ENCODE measurements around the gene CGB1.
"Not testable (repeated sequence)": the region's sequence is repeated elsewhere in the genome, so short reads cannot be mapped to it uniquely, and the experiment has no call there.

Gene CGB1

DNA sequence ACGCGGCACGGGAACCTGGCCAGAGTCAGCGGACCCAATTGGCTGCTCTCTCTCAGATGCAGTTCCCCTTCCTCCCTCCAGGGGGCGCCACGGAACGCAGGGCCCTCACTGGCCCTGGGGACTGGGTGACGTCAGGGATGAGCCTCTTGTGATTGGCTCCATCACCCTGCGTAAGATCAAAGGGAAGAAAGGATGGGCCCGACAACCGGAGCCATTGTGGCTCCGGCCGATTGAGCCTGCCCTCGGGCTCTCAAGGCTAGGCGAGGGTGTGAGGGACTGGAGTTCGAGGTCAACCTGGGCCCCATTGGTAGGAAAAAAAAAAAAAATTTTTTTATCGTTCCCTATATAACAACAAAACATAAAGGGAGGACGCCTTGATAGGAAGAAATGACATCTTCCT lies at the start of gene CGB1:
Gene CGB1, minus strand, starts transcription at position 81 of the 400 bp plus-strand sequence. CDS start 184 bp downstream, outside the sequence.
- DNase-seq, result not testable (repeated sequence)

DNA sequence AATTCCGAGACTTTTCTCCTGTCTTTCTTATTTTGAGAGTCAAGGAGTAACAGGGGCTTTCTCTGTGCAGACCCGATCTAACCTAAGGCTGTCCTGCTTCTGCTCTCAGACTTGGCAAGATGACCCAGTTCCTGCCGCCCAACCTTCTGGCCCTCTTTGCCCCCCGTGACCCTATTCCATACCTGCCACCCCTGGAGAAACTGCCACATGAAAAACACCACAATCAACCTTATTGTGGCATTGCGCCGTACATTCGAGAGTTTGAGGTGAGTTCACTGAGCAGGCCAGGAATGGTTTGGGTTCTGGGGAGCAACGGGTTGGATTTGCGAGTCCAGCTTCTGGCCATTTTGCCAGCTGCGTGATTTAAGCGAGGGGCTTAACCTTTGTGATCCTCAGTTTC lies 49.6 kb upstream of the CGB1 start:
- no peak for DNase-seq

DNA sequence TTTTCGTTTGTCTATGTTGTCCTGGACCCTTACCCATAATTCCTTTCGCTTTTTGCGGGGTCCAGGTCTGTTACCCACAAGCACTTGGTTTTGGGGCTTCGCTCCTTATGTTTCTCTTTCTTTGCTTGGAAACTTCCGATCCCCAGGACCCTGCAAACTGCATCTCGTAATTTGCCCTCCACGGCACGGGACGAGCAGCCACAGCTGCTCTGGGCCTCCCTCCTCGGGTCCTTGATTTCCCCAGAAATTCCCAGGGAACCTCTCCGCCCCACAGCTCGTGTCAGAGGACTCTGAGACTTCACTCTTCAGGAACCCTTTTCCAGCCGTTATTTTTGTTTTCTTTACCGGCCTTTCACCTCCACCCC lies 49.2 kb upstream of the CGB1 start:
- DNase-seq, result no peak

DNA sequence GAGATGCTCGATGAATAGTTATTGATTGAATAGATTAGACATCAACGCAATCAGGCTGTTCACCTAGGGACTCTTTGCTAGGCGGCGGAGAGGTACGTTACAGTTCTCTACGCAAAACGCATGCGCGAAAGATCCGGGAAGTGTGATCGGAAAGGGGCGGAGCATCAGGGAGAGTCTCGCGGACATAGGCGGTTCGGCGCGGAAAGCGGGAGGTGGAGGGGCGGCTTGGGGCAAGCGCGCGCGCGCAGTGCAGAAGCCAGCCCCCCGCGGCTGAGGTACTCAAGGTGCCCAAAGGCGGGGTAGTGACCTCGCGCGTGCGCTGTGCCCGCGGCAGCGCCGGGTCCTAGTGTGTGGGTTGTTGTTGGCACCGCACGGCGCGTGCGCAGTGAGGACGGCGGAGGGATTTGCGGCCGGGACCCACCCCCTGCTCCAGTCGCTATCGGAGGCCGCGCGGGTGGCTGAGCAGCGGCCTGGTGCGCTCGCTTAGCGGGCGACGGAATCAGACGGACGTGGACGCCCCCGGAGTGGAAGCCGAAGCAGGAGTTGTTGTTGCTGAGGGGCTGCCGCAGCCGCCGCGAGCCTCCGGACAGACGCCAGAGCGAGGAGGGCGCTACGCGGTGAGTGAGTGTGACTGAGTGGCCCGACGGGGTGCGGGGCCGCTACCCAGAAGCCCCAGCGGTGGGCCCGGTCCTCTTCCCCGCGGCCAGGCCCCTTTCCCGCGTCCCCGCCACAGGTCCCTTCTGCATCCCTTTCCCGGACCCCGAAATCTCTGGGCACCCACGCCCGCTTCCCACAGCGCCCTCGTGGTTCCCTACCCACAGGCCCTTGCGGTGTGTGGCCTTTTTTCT lies 48.5 kb upstream of the CGB1 start, which contains the start of gene SNRNP70:
Gene SNRNP70, plus strand, starts transcription at position 432 of the 848 bp plus-strand sequence. CDS start 964 bp downstream, outside the sequence.
- DNase-seq, result peak; percentile 100

DNA sequence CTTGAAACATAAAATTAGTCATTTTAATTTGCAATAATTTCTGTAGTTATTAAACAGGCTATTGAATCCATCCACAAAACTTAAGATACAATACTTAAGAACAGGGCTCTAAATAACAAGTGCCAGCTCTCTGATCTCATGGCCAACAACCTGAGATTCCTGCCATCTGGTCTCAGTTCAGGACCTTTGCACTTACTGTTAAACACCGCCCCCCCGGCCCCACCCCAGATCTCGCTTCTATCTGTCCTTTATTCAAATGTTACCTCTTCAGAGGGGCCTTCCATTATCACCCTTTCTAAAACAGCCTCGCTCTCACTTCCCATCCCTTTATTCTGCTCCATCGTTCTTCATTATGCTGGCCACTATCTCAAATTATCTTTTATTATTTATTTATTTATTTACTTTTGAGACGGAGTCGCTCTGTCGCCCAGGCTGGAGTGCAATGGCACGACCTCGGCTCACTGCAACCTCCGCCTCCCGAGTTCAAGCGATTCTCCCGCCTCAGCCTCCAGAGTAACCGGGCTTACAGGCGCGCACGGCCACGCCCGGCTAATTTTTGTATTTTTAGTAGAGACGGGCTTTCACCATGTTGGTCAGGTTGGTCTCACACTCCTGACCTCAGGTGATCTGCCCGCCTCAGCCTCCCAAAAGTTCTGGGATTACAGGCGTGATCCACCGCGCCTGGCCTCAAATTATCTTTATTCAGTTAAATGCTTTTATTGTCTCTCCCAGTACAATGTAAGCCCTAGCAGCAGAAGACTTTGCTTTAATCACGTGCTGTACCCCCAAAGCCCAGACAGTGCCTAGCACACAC lies 47.7 kb upstream of the CGB1 start:
- DNase-seq, result no peak

DNA sequence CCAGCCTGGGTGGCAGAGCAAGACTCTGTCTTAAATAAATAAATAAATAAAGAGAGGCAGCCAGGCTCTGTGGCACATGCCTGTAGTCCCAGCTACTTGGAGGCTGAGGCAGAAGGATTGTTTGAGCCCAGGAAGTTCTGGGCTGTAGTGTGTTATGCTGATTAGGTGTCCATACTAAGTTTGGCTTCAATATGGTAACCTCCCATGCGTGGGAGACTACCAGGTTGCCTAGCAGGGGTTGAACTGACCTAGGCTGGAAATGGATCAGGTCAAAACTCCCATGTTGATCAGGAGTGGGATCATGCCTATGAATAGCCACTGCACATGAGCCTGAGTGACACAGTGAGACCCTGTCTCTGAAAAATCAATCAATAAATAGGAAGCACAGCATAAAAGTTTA lies 44.6 kb upstream of the CGB1 start:
- DNase-seq, result no peak

DNA sequence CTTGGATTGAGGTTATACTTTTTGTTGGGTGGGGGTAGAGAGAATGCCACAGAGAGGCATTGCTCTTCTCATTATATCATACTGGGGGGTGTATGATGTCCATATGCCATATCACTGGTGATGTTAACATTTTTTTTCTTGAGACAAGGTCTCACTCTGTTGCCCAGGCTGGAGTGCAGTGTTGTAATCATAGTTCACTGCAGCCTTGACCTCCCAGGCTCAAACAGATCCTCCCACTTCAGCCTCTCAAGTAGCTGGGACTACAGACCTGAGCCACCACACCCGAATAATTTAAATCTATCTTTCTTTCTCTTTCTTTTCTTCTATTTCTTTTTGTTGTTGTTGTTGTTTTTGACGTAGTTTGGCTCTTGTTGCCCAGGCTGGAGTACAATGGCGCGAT lies 43.7 kb upstream of the CGB1 start:
- no peak for DNase-seq

DNA sequence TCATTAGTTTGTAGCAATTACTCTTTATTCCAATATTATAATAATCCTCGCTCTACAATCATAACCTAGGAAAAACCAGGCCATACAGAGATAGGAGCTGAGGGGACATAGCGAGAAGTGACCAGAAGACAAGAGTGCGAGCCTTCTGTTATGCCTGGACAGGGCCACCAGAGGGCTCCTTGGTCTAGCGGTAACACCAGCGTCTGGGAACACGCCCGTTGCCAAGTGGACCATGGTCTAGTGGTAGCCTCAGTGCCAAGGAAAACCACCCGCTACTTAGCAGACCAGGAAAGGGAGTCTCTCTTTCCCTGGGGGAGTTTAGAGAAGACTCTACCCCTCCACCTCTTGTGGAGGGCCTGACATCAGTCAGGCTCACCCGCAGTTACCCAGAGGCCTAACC lies 38.2 kb upstream of the CGB1 start:
- DNase-seq, result not testable (repeated sequence)

DNA sequence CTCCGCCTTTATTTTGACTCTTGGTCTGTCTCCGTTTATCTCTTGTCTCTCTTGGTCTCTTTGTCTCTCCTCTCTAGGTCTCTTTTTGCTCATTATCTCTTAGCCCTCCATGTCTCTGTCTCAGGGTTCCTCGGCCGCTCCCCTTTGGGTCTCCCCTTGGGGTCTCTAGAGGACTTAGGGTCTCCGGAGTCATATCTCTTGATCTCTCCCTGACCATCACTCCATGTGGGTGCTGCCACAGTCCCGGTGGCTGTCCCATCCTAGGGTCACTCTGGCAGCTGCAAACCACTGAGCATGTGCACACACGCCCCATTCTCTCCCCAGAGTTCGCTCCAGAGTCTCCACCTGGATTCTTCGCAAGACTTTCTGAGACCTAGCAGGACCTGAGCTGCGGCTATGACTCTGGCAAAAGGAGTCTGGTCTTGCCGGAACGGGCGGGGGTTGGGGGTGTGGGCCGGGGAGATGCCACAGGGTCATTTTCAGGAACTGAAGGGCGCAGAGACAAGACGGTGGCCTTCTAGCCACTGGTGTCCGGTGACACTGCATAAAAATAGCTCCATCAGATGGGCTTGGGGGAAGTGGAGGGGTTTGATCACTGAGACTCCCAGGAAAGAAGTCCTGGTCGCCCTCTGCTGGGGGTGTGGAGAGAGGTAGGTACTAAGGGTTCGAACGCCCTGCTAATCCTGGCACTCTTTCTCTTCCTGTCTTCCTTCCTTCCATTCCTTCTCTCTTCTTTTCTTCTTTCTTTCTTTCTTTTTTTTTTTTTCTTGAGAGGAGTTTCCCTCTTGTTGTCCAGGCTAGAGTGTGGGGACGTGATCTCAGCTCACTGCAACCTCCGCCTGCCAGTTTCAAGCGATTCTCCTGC lies 37.1 kb upstream of the CGB1 start:
- no peak for DNase-seq

DNA sequence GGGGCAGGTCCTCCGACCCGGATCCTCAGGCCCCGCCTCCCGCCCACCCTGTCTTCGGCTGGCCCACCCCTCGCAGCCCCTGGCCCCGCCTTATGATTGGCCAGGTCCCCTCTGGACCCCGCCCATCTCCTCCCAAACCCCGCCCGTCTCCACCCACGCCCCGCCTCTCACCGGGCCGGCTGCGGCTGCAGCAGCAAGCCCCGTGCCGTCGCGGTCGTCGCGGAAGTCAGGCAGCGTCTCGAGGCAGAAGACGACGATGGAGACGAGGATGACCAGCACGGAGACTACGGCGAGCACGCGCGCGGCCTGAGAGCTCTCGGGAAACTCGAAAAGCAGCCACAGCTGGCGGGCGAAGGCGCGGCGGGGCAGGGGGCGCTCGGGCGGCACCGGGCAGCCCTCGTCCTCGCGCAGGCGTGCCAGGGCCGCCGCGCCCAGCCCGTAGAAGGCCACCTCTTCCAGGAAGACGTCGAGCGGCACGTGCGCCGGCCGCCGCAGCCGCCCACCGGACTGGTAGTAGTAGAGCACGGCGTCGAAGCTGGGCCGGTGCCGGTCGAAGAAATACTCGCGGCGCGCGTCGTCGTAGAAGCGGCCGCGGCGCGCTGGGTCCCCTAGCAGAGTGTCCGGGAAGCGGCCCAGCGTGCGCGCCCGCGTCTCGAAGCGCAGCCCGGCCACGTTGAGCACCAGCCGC lies 35.3 kb upstream of the CGB1 start:
- no peak for DNase-seq

DNA sequence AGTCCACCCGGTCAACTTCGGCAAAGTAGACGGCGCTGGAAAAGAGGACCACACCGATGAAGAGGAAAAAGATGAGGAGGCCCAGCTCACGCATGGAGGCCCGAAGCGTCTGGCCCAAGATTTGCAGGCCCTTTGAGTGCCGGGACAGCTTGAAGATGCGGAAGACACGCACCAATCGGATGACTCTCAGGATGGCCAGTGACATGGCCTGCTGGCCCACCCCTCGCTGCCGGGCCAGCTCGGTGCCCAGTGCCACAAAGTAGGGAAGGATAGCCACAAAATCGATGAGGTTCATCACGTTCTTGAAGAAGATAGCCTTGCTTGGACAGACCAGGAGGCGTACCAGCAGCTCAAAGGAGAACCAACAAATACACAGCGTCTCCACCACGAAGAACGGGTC lies 33.7 kb upstream of the CGB1 start:
- no peak for DNase-seq

DNA sequence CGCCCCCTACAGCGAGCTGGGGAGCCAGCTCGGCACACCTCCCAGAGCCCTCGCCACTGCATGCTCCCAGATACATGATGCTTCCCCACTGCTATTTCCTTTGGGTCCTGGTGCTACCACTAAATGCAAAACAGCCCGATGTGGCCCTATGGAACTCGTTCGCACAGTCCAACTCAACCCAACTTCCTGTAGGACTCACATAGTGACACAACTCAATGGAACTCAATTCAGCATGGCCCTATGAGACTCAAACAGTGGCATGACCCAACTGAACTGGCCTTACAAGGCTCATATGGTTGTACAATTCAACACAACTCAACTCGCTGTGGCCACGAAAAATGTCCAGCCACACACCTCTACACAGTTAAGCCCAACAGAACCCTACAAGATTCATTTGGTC lies 32.3 kb upstream of the CGB1 start:
- DNase-seq, result no peak

DNA sequence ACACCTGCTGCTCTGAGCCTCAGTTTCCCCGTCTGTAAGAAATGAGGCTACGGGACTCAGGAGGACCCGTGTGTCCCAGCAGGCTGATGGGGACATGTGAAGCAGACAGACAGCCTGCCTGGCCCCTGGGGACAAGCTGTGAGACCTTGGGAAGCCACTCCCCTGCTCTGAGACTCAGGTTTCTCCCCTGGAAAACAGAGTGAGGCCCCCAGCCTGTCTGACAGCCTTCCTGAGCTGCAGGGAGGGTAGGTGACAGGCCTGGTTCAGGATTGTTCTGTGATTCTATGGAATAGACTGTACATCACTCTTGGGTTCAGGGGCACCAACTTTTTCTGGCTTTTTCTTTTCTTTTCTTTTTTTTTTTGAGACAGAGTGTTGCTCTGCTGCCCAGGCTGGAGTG lies 30.9 kb upstream of the CGB1 start:
- DNase-seq, result no peak

DNA sequence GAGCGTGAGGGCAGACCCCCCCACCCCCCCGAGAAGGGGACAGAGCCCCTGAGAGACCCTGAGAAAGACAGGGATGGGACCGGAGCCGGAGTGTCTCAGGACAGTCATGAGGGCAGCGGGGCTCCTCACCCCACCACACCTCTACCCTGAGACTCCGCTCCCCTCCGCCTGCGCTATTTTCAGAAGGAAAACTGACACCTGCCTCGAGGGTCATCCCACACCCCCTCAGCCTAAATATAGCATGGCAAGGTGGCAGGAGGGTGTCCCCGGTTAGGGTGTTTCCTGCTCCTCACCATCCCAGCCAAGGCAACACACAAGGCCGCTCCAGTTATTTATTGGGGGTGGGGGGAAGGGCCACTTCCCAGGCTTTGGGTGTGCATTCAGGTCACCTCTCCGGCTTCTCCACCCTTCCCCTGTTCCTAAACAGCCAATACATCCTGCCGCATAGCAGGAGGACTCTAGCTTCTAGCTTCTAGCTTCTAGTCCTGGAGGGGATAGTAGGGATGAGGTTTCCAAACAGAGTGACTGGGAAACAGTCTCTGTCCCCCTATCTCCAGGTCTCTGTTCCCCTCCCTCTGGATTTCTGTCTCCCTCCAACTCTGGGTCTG lies 29.3 kb upstream of the CGB1 start:
- no peak for DNase-seq

DNA sequence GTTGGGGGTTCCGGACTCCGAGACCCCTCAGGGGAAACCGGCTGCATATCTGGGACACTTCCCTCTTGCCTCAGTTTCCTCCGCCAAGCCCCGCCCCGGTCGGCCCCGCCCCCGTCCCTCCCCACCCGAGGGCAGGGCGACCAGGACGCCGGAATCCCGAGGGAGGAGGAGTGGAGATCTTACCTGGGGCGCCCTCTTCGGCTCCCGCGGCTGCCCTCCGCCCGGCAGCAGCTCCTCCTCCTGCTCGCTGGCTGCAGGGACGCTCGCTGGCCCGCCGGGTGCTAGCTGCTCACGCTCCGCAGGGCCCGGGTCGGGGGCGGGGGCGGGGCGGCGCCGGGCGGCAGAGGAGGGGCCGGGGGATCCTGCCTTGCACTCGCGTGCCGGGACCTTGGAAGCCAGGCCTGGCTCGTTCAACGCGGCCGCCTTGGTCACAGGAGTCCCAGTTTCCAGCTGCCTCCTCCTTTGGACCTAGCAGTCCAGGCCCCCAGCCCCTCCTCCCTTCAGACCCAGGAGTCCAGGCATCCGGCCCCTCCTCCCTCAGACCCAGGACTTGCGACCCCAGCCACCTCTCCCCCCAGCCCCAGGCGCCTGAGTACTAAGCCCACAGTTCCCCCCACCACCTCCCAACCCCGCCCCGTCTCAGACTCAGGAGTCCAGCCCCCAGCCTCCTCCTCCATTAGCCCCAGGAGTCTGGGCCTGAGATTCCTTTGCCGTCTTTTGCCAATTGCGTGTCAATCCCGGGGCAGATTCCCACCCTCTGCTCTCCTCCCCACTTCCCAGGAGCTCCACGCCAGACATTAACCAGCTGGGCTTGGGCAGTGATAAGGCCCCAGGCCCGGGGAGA lies 28.3 kb upstream of the CGB1 start, which contains the start of gene NTF4:
Gene NTF4, minus strand, starts transcription at position 51 of the 844 bp plus-strand sequence. CDS start 2,821 bp downstream, outside the sequence.
- DNase-seq, result no peak

DNA sequence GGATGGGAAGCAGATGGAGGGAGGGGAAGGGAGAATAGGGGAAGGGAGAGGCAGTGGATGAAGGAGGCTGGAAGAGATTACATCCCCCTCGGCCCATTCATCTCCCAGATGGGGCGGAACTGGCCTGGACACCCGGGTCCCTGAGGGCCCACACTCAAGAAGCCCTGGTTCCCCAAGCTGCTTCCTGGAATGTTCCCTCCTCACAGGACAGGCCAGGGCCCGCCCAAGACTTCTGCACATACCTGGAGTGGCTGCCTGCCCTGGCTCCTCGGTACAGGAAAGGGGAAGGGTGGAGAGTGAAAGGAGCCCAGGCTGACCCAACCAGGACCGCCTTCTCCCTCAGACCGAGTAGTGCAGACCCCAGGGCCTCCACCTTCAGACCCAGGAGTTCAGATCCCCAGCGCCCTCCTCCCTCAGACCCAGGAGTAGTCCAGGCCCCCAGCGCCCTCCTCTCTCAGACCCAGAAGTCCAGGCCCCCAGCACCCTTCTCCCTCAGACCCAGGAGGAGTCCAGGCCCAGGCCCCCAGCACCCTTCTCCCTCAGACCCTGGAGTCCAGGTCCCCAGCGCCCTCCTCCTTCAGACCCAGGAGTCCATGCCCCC lies 27.4 kb upstream of the CGB1 start:
- DNase-seq, result no peak

DNA sequence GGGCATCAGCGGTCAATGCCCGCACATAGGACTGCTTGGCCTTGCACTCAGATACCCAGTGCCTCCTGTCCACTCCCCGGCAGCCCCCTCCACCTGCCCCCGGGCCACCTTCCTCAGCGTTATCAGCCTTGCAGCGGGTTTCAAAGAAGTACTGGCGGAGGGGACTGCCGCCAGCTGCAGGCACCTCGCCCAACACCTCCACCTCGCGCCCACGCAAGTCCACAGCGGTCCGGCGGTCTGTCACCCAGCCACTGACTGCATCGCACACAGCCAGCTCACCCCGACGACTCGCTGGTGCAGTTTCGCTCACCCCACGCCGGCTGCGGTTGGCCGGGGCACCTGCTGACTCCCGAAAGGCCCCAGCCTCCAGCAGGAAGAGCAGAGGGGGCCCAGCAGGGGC lies 24.8 kb upstream of the CGB1 start:
- DNase-seq, result no peak

DNA sequence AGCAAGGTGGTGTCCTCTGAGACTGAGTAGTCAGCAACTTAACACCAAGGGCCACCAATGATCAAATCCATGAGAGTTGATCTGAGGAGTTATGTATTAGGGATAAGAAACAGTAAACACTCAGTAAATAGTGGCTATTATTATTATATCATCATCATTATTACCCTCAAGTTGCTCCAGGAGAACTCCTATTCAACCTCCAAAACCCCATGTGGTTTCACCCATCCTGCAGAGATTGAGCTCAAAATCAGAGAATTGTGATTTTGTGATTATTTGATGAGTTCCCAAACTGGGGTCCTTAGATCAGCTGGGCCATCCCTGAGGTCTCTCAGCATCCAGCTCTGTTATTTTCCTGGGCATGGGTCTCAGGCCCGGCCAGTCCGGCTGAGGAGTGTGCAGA lies 24.3 kb upstream of the CGB1 start:
- no peak for DNase-seq

DNA sequence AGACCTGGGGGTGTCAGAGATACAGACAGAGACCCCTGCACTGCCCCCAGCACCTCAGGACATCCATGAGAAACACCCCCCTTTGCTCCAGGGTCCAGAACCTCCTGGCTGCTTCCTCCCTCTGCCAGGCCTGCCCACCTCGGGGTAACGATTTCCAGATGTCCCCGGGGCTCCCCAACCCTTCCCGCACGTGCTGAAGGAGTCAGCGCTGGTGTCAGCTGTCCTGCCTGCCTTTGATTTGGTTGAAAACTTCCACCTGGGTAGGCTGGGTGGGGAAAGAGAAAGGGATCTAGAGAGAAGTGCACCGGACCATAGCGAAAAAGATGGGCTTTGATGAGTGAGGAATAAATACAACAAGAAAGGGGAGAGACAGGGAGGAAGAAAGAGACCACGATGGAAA lies 22.4 kb upstream of the CGB1 start:
- no peak for DNase-seq

DNA sequence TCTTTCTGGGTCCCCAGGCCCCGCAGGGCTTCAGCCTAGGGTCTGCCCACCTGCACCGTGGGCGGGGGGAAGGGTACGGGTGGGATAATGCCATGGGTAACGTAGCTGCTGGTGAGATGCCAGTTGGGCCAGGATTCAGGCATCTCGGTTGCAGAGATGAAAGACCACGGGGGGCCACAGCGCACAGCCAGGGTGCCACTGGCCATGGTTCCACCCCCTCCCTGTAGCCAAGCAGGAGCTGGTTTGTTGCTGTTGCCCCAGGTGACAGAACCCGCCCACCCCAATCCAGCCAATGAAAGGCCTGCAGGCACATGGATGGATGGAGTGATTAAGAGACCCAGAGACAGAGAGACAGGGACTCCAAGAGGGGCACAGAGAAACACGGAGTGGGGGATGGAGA lies 21.9 kb upstream of the CGB1 start:
- DNase-seq, result peak; percentile 21
